Activated T-helper 1 cell treated with anti-CD3 and anti-CD28 coated beads, Interleukin-12 subunit alpha, Interleukin-12 subunit beta, Interleukin-2, Interleukin-4 antibody, amounts not matched to agents 30 ng/mL and 10 ng/mL and 1 ng/mL, durations not matched to agents 14 hours and 24 hours and 36 hours (primary cell): ENCODE results near the gene LETM1. TPM values are rescaled to one million over a fixed set of nuclear protein-coding genes. Genes with fewer than 3 reads are reported as not detected.

Source experiments
- DNase-seq: peaks from one replicate; pipeline ENCODE4 v3.0.0; 2021; ENCODE audit warnings: low spot score
- H3K27ac Mint-ChIP-seq: one replicate; pipeline ENCODE4 v1.8.0; 2021; ENCODE audit warnings: mild to moderate bottlenecking, mixed read lengths
- H3K27me3 Mint-ChIP-seq: one replicate; pipeline ENCODE4 v1.8.0; 2022; ENCODE audit warnings: mild to moderate bottlenecking, moderate library complexity, mixed read lengths; ENCODE audit not compliant: insufficient read depth
- H3K36me3 Mint-ChIP-seq: one replicate; pipeline ENCODE4 v1.8.0; 2021; ENCODE audit warnings: low read depth, mixed read lengths
- H3K4me1 Mint-ChIP-seq: one replicate; pipeline ENCODE4 v1.8.0; 2021; ENCODE audit warnings: low read depth, mixed read lengths
- H3K4me3 Mint-ChIP-seq: one replicate; pipeline ENCODE4 v1.8.0; 2021; ENCODE audit warnings: mild to moderate bottlenecking, moderate library complexity, mixed read lengths
- H3K9me3 Mint-ChIP-seq: one replicate; pipeline ENCODE4 v1.8.0; 2021; ENCODE audit warnings: mixed read lengths
- intact Hi-C: fragments of 100-400 bp; cut with micrococcal nuclease; formaldehyde crosslinking; loops from one replicate; pipeline ENCODE4 v1.15.1; 2024
- total RNA-seq: library from RNA; stranded (reverse); gene quantifications from 2 replicates; pipeline ENCODE4 v1.2.3, GENCODE V29; 2022

LETM1 gene
- total RNA-seq, 1 donor from 2014 or later: 101 TPM

- intact Hi-C loops: no loop called here
- Mint-ChIP-seq H3K27me3 (no peaks in the 10 kb centered on the region), H3K27ac (no peak overlapping the region), H3K9me3 (no peaks in the 10 kb centered on the region), H3K4me1 (peaks cover 37% of the 10 kb centered on the region), H3K36me3 (peaks cover 10% of the 10 kb centered on the region), H3K4me3 (no peak overlapping the region)
- no peak for DNase-seq
Observed at GRCh38 chr4:1890979-1891570, 35.1 kb upstream of the LETM1 start.

- intact Hi-C loops: no loop called here
- H3K4me1 Mint-ChIP-seq: peaks cover 39% of the 10 kb centered on the region
- peaks cover 13% of the 10 kb centered on the region for H3K36me3 Mint-ChIP-seq
- H3K4me3 Mint-ChIP-seq: no peak overlapping the region
- H3K27me3 Mint-ChIP-seq: no peaks in the 10 kb centered on the region
- peak overlapping the region; percentile 16 for H3K27ac Mint-ChIP-seq
- no peaks in the 10 kb centered on the region for H3K9me3 Mint-ChIP-seq
- no peak for DNase-seq
Observed at GRCh38 chr4:1887052-1887451, 31.1 kb upstream of the LETM1 start.

GRCh38 chr4:1885414-1885813 is 29.5 kb upstream of the LETM1 start:
- intact Hi-C loops: no loop called here
- DNase-seq: no peak
- Mint-ChIP-seq H3K27ac (no peak overlapping the region), H3K4me1 (peaks cover 44% of the 10 kb centered on the region), H3K9me3 (no peaks in the 10 kb centered on the region), H3K4me3 (no peak overlapping the region), H3K36me3 (peaks cover 13% of the 10 kb centered on the region), H3K27me3 (no peaks in the 10 kb centered on the region)

GRCh38 chr4:1883583-1883982 is 27.6 kb upstream of the LETM1 start:
- Mint-ChIP-seq H3K27me3 (no peaks in the 10 kb centered on the region), H3K4me1 (peaks cover 59% of the 10 kb centered on the region), H3K9me3 (no peaks in the 10 kb centered on the region), H3K27ac (no peak overlapping the region), H3K4me3 (no peak overlapping the region), H3K36me3 (peaks cover 18% of the 10 kb centered on the region)
- DNase-seq: no peak
- intact Hi-C loops: no loop called here

GRCh38 chr4:1882850-1883271 is 26.9 kb upstream of the LETM1 start:
- intact Hi-C loops: no loop called here
- Mint-ChIP-seq H3K27me3 (no peaks in the 10 kb centered on the region), H3K27ac (peak overlapping the region; percentile 51), H3K9me3 (no peaks in the 10 kb centered on the region), H3K4me3 (no peak overlapping the region), H3K36me3 (peaks cover 18% of the 10 kb centered on the region), H3K4me1 (peaks cover 62% of the 10 kb centered on the region)
- no peak for DNase-seq

GRCh38 chr4:1880332-1880731 is 24.4 kb upstream of the LETM1 start:
- peaks cover 54% of the 10 kb centered on the region for H3K4me1 Mint-ChIP-seq
- H3K27me3 Mint-ChIP-seq: no peaks in the 10 kb centered on the region
- H3K27ac Mint-ChIP-seq: peak overlapping the region; percentile 21
- DNase-seq: no peak
- peaks cover 20% of the 10 kb centered on the region for H3K36me3 Mint-ChIP-seq
- H3K4me3 Mint-ChIP-seq: no peak overlapping the region
- intact Hi-C loops: no loop called here
- no peaks in the 10 kb centered on the region for H3K9me3 Mint-ChIP-seq

GRCh38 chr4:1879485-1879884 is 23.5 kb upstream of the LETM1 start:
- H3K4me3 Mint-ChIP-seq: no peak overlapping the region
- DNase-seq: no peak
- H3K4me1 Mint-ChIP-seq: peaks cover 57% of the 10 kb centered on the region
- peak overlapping the region; percentile 72 for H3K27ac Mint-ChIP-seq
- no peaks in the 10 kb centered on the region for H3K27me3 Mint-ChIP-seq
- H3K9me3 Mint-ChIP-seq: no peaks in the 10 kb centered on the region
- peaks cover 23% of the 10 kb centered on the region for H3K36me3 Mint-ChIP-seq
- intact Hi-C loops: loop anchor here (10.0 kb wide), 1 partner anchor 1195 kb away; the partner anchor contains the start of genes HTT and HTT-AS

GRCh38 chr4:1874201-1874600 is 18.2 kb upstream of the LETM1 start:
- Mint-ChIP-seq H3K9me3 (no peaks in the 10 kb centered on the region), H3K27ac (peak overlapping the region; percentile 63), H3K4me1 (peaks cover 55% of the 10 kb centered on the region), H3K4me3 (peak overlapping the region; percentile 100), H3K36me3 (peaks cover 18% of the 10 kb centered on the region), H3K27me3 (peaks cover 1% of the 10 kb centered on the region)
- no peak for DNase-seq
- intact Hi-C loops: loop anchor here (5.0 to 10.0 kb wide), 4 partner anchors 543 to 1201 kb away; partner anchors contain the start of genes CFAP99, CTBP1, HTT and HTT-AS

GRCh38 chr4:1873776-1874175 is 17.8 kb upstream of the LETM1 start:
- Mint-ChIP-seq H3K27me3 (peaks cover 1% of the 10 kb centered on the region), H3K36me3 (peaks cover 18% of the 10 kb centered on the region), H3K9me3 (no peaks in the 10 kb centered on the region), H3K4me3 (peak overlapping the region; percentile 100), H3K4me1 (peaks cover 53% of the 10 kb centered on the region), H3K27ac (peak overlapping the region; percentile 63)
- no peak for DNase-seq
- intact Hi-C loops: loop anchor here (1.0 to 10.0 kb wide), 7 partner anchors 26 to 1201 kb away; partner anchors contain the start of genes CFAP99, CTBP1, HTT and HTT-AS

- Mint-ChIP-seq H3K27me3 (peaks cover 1% of the 10 kb centered on the region), H3K9me3 (no peaks in the 10 kb centered on the region), H3K4me1 (peaks cover 48% of the 10 kb centered on the region), H3K27ac (peak overlapping the region; percentile 100), H3K36me3 (peaks cover 18% of the 10 kb centered on the region), H3K4me3 (peak overlapping the region; percentile 100)
- DNase-seq: no peak
- intact Hi-C loops: loop anchor here (1.0 to 10.0 kb wide), 7 partner anchors 26 to 1202 kb away; partner anchors contain the start of genes CFAP99, CTBP1, HTT and HTT-AS
Observed at GRCh38 chr4:1873291-1873690, 17.3 kb upstream of the LETM1 start.

GRCh38 chr4:1872870-1873269 is 16.9 kb upstream of the LETM1 start:
- Mint-ChIP-seq H3K4me3 (peak overlapping the region; percentile 100), H3K4me1 (peaks cover 47% of the 10 kb centered on the region), H3K9me3 (no peaks in the 10 kb centered on the region), H3K27me3 (peaks cover 1% of the 10 kb centered on the region), H3K27ac (peak overlapping the region; percentile 100), H3K36me3 (peaks cover 18% of the 10 kb centered on the region)
- no peak for DNase-seq
- intact Hi-C loops: loop anchor here (1.0 to 10.0 kb wide), 7 partner anchors 26 to 1202 kb away; partner anchors contain the start of genes CFAP99, CTBP1, HTT and HTT-AS

- intact Hi-C loops: loop anchor here (1.0 to 10.0 kb wide), 12 partner anchors 125 to 1203 kb away; partner anchors contain the start of genes CFAP99, CTBP1, FAM53A and GRK4
- Mint-ChIP-seq H3K36me3 (peaks cover 16% of the 10 kb centered on the region), H3K4me3 (no peak overlapping the region), H3K27ac (no peak overlapping the region), H3K27me3 (peaks cover 1% of the 10 kb centered on the region), H3K9me3 (no peaks in the 10 kb centered on the region), H3K4me1 (peaks cover 38% of the 10 kb centered on the region)
- no peak for DNase-seq
Observed at GRCh38 chr4:1871471-1872021, 15.6 kb upstream of the LETM1 start.
